GM19324 (cell line): ENCODE measurements around the gene ANKRD36.
"Not testable (repeated sequence)": the region's sequence is repeated elsewhere in the genome, so short reads cannot be mapped to it uniquely, and the experiment has no call there.

Experiments
- ATAC-seq: cut with Tn5 transposase; IDR thresholded peaks from one replicate; pipeline ENCODE4 v1.9.1; 2021; ENCODE audit warnings: mild to moderate bottlenecking, moderate library complexity; ENCODE audit not compliant: unreplicated experiment, low FRiP score

ANKRD36 gene

DNA sequence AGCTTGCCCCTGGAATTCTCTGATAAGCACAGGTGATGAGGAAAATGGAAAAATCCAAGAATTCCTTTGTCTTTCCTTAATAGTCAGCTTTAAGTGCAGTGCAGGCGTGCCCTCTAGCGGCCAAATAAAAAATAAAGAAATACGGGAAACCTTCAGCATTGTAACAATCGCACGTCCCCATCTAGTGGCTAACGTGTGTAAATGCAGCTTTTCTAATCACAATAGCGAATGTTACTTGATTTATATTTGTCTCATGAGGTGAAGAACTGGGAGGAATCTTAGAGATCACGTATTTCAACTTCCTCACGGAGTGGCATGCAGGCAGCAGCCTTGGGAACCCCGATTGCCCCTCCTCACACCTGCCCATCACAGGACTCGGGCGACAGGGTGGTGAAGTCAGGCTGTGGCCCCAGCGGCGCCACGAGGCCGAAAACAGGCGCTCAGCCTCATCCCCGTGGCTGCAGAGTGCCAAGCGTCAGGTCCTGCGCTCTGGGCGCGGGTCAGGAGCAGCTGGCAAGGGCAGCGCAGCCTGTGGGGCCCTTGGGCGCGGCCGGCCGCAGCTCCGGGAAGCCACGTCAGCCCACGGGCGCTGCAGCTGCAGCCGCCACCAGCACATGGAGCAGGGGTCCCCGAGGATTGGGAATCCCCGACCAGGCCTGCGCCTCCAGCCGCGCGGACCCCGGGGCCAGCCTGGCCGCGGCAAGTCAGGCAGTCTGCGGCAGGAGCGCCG lies 468 bp upstream of the ANKRD36 start:
- ATAC-seq: peak; percentile 45

DNA sequence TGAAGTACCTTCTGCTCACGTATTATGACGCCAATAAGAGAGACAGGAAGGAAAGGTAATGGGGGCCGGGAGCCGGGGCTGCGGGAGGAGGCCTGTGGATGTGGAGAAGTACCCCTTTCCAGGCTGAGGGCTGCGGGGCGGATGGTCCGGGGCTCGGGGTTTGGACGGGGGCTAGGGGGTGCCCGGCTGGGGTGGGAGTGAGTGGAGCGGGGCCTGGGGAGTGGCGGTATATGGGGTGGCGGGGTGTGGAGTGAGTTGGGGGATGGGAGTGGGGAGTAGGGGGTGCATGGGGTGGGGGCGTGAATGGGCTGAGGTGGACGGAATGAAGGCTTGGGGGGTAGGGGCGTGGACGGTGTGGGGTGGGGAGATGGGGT lies 916 bp downstream of the ANKRD36 start:
- not testable (repeated sequence) for ATAC-seq

DNA sequence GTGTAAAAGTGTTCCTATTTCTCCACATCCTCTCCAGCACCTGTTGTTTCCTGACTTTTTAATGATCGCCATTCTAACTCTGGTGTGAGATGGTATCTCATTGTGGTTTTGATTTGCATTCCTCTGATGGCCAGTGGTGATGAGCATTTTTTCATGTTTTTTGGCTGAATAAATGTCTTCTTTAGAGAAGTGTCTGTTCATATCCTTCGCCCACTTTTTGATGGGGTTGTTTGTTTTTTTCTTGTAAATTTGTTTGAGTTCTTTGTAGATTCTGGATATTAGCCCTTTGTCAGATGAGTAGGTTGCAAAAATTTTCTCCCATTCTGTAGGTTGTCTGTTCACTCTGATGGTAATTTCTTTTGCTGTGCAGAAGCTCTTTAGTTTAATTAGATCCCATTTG lies 16.1 kb downstream of the ANKRD36 start:
- not testable (repeated sequence) for ATAC-seq

- ATAC-seq: not testable (repeated sequence)
Observed at GRCh38 chr2:97144016-97144415, 31.1 kb downstream of the ANKRD36 start.

GRCh38 chr2:97166548-97166947 lies 53.6 kb downstream of the ANKRD36 start:
- not testable (repeated sequence) for ATAC-seq

GRCh38 chr2:97167938-97168337 lies 55.0 kb downstream of the ANKRD36 start:
- ATAC-seq: not testable (repeated sequence)

DNA sequence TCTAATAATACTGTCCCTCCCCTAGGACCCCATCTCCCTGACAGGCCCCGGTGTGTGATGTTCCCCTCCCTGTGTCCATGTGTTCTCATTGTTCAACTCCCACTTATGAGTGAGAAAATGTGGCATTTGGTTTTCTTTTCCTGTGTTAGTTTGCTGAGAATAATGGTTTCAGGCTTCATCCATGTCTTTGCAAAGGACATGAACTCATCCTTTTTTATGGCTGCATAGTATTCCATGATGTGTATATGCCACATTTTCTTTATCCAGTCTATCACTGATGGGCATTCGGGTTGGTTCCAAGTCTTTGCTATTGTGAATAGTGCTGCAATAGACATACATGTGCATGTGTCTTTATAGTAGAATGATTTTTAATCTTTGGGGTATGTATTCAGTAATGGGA lies 55.6 kb downstream of the ANKRD36 start:
- ATAC-seq: not testable (repeated sequence)

- ATAC-seq: not testable (repeated sequence)
Observed at GRCh38 chr2:97180391-97180790, 67.4 kb downstream of the ANKRD36 start.

- not testable (repeated sequence) for ATAC-seq
Observed at GRCh38 chr2:97195349-97195748, 82.4 kb downstream of the ANKRD36 start.

DNA sequence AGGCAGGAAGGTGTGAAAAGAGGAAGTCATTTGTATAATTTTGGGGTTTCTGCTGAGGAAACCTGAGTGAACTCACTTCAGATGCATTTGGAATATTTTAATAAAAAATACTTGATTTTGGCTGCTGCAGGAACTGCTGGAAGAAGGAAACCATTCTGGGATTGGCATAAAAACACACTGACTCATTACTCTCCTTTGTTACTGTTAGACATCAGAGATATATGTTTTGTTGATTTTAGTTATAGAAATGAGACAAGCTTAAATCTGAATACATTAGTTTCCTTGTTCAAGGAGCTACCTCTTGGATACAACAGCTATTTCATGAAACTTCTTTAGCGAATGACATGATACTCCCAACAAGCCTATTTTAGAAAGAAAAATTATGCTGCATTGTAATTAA lies 84.3 kb downstream of the ANKRD36 start:
- not testable (repeated sequence) for ATAC-seq

- not testable (repeated sequence) for ATAC-seq
Observed at GRCh38 chr2:97200887-97201286, 87.9 kb downstream of the ANKRD36 start.

GRCh38 chr2:97202643-97203250 lies 89.8 kb downstream of the ANKRD36 start:
- ATAC-seq: not testable (repeated sequence)

- no peak for ATAC-seq
Observed at GRCh38 chr2:97210325-97210724, 97.4 kb downstream of the ANKRD36 start.

GRCh38 chr2:97215025-97215424 lies 102.1 kb downstream of the ANKRD36 start:
- not testable (repeated sequence) for ATAC-seq

DNA sequence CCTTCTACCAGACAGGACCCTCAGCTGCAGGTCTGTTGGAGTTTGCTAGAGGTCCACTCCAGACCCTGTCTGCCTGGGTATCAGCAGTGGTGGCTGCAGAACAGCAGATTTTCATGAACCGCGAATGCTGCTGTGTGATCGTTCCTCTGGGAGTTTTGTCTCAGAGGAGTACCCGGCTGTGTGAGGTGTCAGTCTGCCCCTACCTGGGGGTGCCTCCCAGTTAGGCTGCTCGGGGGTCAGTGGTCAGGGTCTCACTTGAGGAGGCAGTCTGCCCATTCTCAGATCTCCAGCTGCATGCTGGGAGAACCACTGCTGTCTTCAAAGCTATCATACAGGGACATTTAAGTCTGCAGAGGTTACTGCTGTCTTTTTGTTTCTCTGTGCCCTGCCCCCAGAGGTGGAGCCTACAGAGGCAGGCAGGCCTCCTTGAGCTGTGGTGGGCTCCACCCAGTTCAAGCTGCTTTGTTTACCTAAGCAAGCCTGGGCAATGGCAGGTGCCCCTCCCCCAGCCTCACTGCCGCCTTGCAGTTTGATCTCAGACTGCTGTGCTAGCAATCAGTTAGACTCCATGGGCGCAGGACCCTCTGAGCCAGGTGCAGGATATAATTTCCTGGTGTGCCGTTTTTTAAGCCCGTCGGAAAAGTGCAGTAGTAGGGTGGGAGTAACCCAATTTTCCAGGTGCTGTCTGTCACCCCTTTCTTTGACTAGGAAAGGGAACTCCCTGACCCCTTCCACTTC lies 118.1 kb downstream of the ANKRD36 start:
- not testable (repeated sequence) for ATAC-seq

- ATAC-seq: not testable (repeated sequence)
Observed at GRCh38 chr2:97232981-97233380, 120.0 kb downstream of the ANKRD36 start.

GRCh38 chr2:97233660-97234295 lies 120.8 kb downstream of the ANKRD36 start:
- ATAC-seq: not testable (repeated sequence)

GRCh38 chr2:97261192-97261591 lies 148.2 kb downstream of the ANKRD36 start:
- not testable (repeated sequence) for ATAC-seq

DNA sequence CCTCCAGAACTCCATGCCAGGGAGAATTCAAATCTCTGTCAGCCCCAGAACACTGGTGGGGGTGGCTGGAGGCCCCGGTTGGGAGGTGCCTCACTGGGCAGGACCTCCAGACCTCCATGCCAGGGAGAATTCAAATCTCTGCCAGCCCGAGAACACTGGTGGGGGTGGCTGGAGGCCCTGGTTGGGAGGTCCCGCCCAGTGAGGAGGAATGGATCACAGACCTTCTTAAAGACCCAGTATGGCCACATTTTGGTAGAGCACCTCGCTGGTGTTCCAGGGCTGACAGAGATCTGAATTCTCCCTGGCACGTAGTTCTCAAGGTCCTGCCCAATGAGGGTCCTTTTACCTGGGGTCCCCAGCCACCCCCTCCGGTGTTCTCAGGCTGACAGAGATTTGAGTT lies 153.5 kb downstream of the ANKRD36 start:
- not testable (repeated sequence) for ATAC-seq

- ATAC-seq: no peak
Observed at GRCh38 chr2:97267411-97268074, 154.6 kb downstream of the ANKRD36 start.
